HG03159 (cell line): ENCODE data around the gene GPR157.
"Not testable (repeated sequence)": the region's sequence is repeated elsewhere in the genome, so short reads cannot be mapped to it uniquely, and the experiment has no call there.

Experiments used
- ATAC-seq: cut with Tn5 transposase; IDR thresholded peaks from one replicate; pipeline ENCODE4 v1.9.1; 2021; ENCODE audit warnings: mild to moderate bottlenecking, moderate library complexity; ENCODE audit not compliant: unreplicated experiment

GPR157 gene

GRCh38 chr1:9128520-9129265 is at the start of gene GPR157:
TSS of gene GPR157 (minus strand) at chr1:9129102. CDS start at chr1:9129027, 75 bp downstream.
- ATAC-seq = peak; percentile 50

GRCh38 chr1:9174762-9175161 is 45.9 kb upstream of the GPR157 start:
- ATAC-seq = no peak

GRCh38 chr1:9174243-9174642 is 45.3 kb upstream of the GPR157 start:
- no peak for ATAC-seq

GRCh38 chr1:9169601-9170137 is 40.8 kb upstream of the GPR157 start:
- ATAC-seq = no peak

- ATAC-seq = no peak
Measured at GRCh38 chr1:9167638-9168037, 38.7 kb upstream of the GPR157 start.

- ATAC-seq = no peak
Measured at GRCh38 chr1:9166289-9167235, 37.7 kb upstream of the GPR157 start.

GRCh38 chr1:9165396-9165795 is 36.5 kb upstream of the GPR157 start:
- no peak for ATAC-seq

GRCh38 chr1:9164919-9165318 is 36.0 kb upstream of the GPR157 start:
- ATAC-seq = no peak

- ATAC-seq = no peak
Measured at GRCh38 chr1:9164532-9164900, 35.6 kb upstream of the GPR157 start.

- ATAC-seq = no peak
Measured at GRCh38 chr1:9161963-9162362, 33.1 kb upstream of the GPR157 start.

- ATAC-seq = no peak
Measured at GRCh38 chr1:9161342-9161741, 32.4 kb upstream of the GPR157 start.

GRCh38 chr1:9160079-9160717 is 31.3 kb upstream of the GPR157 start:
- no peak for ATAC-seq

GRCh38 chr1:9155879-9156278 is 27.0 kb upstream of the GPR157 start:
- ATAC-seq = no peak

- ATAC-seq = not testable (repeated sequence)
Measured at GRCh38 chr1:9155405-9155804, 26.5 kb upstream of the GPR157 start.

- no peak for ATAC-seq
Measured at GRCh38 chr1:9153152-9153551, 24.2 kb upstream of the GPR157 start.

- no peak for ATAC-seq
Measured at GRCh38 chr1:9152535-9152934, 23.6 kb upstream of the GPR157 start.

- ATAC-seq = no peak
Measured at GRCh38 chr1:9151328-9151860, 22.5 kb upstream of the GPR157 start.

- ATAC-seq = no peak
Measured at GRCh38 chr1:9150582-9151327, 21.9 kb upstream of the GPR157 start.

GRCh38 chr1:9149837-9150581 is 21.1 kb upstream of the GPR157 start:
- no peak for ATAC-seq

GRCh38 chr1:9149151-9149550 is 20.2 kb upstream of the GPR157 start:
- ATAC-seq = no peak
